ENCODE data around the gene ZC3H14. TPM values are rescaled to one million over a fixed set of nuclear protein-coding genes. Genes with fewer than 3 reads are reported as not detected.

The ZC3H14 gene
- total RNA-seq, 2 donors from 2014 or later: 52.6 to 54.3 TPM

GRCh38 chr14:88598097-88598675 is 35.3 kb downstream of the ZC3H14 start:
- Histone ChIP-seq H3K9me3 (no peaks in the 10 kb centered on the region), H3K27me3 (no peaks in the 10 kb centered on the region), H3K4me1 (no peaks in the 10 kb centered on the region), H3K4me3 (no peak overlapping the region), H3K36me3 (peaks cover 4% of the 10 kb centered on the region), H3K9ac (ENCODE audit: low read depth in 2 of 2, low read length in 2 of 2) (no peak overlapping the region), H3K27ac (no peak overlapping the region)
- intact Hi-C loops (cut with DNase I): no loop called here
- TF ChIP-seq CTCF (IDR thresholded peaks at IDR 0.05): no peak
- DNase-seq: no peak

DNA sequence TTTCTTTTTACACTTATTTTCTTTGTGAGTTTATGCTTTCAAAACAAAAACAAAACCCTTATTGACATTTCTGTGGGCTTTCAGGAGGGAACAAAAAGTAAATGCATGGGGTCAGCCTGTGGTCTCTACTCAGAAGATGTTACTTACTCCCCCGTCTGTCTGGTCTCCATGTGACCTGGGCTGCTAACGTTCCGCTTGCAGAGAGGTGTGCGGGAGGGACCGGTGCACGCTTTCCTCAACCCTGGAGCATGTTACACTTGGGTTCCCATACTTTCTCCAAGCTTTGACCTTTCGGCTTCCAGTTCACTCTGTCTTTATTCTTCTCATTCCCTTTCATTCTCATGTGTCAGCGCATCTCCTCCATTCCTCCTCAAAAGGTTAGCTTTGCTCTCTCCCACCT is 36.5 kb downstream of the ZC3H14 start:
- Histone ChIP-seq H3K4me1 (no peaks in the 10 kb centered on the region), H3K36me3 (peaks cover 4% of the 10 kb centered on the region), H3K27me3 (no peaks in the 10 kb centered on the region), H3K9ac (ENCODE audit: low read depth in 2 of 2, low read length in 2 of 2) (no peak overlapping the region), H3K4me3 (no peak overlapping the region), H3K9me3 (no peaks in the 10 kb centered on the region), H3K27ac (no peak overlapping the region)
- intact Hi-C loops (cut with DNase I): no loop called here
- no peak for TF ChIP-seq CTCF (IDR thresholded peaks at IDR 0.05)
- DNase-seq: no peak

GRCh38 chr14:88599761-88600439 is 37.1 kb downstream of the ZC3H14 start:
- no peak for TF ChIP-seq CTCF (IDR thresholded peaks at IDR 0.05)
- H3K27me3 ChIP-seq: no peaks in the 10 kb centered on the region
- peaks cover 4% of the 10 kb centered on the region for H3K36me3 ChIP-seq
- H3K27ac ChIP-seq: no peak overlapping the region
- no peaks in the 10 kb centered on the region for H3K4me1 ChIP-seq
- DNase-seq: no peak
- intact Hi-C loops (cut with DNase I): no loop called here
- no peaks in the 10 kb centered on the region for H3K9me3 ChIP-seq
- H3K4me3 ChIP-seq: no peak overlapping the region
- H3K9ac ChIP-seq (ENCODE audit: low read depth in 2 of 2, low read length in 2 of 2): no peak overlapping the region

DNA sequence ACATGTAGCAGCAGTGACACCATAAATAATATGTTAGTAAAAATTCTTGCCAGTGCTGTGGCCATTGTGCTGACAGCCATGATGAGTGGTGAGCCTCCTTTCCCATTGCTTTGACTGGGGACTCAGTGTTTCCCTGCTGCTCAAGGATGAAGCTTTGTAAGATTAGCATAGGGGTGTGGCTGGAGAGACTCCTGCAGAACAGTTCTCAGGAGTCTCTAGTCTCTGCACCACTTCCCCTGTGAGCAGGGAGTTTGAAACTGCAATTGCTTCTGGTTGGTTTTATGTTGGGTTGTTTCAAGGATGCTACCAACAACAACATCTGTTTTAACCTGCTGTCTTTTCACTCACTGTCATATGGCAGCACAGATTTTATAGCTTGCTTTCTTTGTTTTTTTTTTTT is 41.4 kb downstream of the ZC3H14 start:
- no peaks in the 10 kb centered on the region for H3K36me3 ChIP-seq
- no peak for TF ChIP-seq CTCF (IDR thresholded peaks at IDR 0.05)
- intact Hi-C loops (cut with DNase I): no loop called here

GRCh38 chr14:88605594-88605993 is 42.8 kb downstream of the ZC3H14 start:
- Histone ChIP-seq H3K4me3 (no peak overlapping the region), H3K9me3 (no peaks in the 10 kb centered on the region), H3K9ac (ENCODE audit: low read depth in 2 of 2, low read length in 2 of 2) (no peak overlapping the region), H3K36me3 (no peaks in the 10 kb centered on the region), H3K4me1 (no peaks in the 10 kb centered on the region), H3K27me3 (no peaks in the 10 kb centered on the region), H3K27ac (no peak overlapping the region)
- intact Hi-C loops (cut with DNase I): no loop called here
- no peak for TF ChIP-seq CTCF (IDR thresholded peaks at IDR 0.05)
- DNase-seq: no peak

More for the DNA sequence above, 41.4 kb downstream of the ZC3H14 start:
- Histone ChIP-seq H3K9ac (ENCODE audit: low read depth in 2 of 2, low read length in 2 of 2) (no peak overlapping the region), H3K4me1 (no peaks in the 10 kb centered on the region), H3K4me3 (no peak overlapping the region), H3K27me3 (no peaks in the 10 kb centered on the region), H3K9me3 (no peaks in the 10 kb centered on the region), H3K27ac (no peak overlapping the region)
- DNase-seq: no peak
